Adipose tissue (tissue), 3 donors: Measurements from ENCODE around the gene RPL27. TPM values are rescaled to one million over a fixed set of nuclear protein-coding genes. Genes with fewer than 3 reads are reported as not detected.

Experiments used
- H3K27ac ChIP-seq: one replicate; pipeline ENCODE4 v1.5.1; 2013; ENCODE audit warnings: low read depth, low read length
- WGBS, 3 donors: extraction: QIAGEN DNeasy Blood & Tissue Kit; methylation state at CpG; one replicate each; pipeline ENCODE4 v1.1.7; 2013; 5-methylcytosine and 5-hydroxymethylcytosine counted together
- polyA plus RNA-seq, 3 donors: library from polyadenylated mRNA; stranded (reverse); fragments of 200-250 nt; gene quantifications; one replicate each; pipeline ENCODE4 v1.2.3, GENCODE V29; 2013
- donor health status: healthy with polysubstance abuse.
- donor health status: Bipolar disorder and iron deficiency.
- donor health status: healthy.

The RPL27 gene
- polyA plus RNA-seq, 3 donors = 1,783 to 4,377 (median 3,127) TPM

GRCh38 chr17:43031666-43032065, 33.4 kb downstream of the RPL27 start:
- 81 to 88% (median 83%) methylated on average over 3 of the region's 3 CpGs for WGBS, 3 donors
- no peak overlapping the region for H3K27ac ChIP-seq

- 57 to 63% (median 61%) methylated on average over 11 to 12 of the region's 12 CpGs for WGBS, 3 donors
- no peak overlapping the region for H3K27ac ChIP-seq
Observed at GRCh38 chr17:43033948-43034881, 36.0 kb downstream of the RPL27 start.

GRCh38 chr17:43034894-43035293, 36.7 kb downstream of the RPL27 start:
- no peak overlapping the region for H3K27ac ChIP-seq
- WGBS, 3 donors = 88 to 97% (median 88%) methylated on average over 3 of the region's 3 CpGs

- no peak overlapping the region for H3K27ac ChIP-seq
- 93 to 94% (median 93%) methylated on average over 2 of the region's 2 CpGs for WGBS, 3 donors
Observed at GRCh38 chr17:43039646-43040045, 41.4 kb downstream of the RPL27 start.

GRCh38 chr17:43040655-43041054, 42.4 kb downstream of the RPL27 start:
- 39 to 90% (median 77%) methylated on average over 2 of the region's 2 CpGs for WGBS, 3 donors
- H3K27ac ChIP-seq = no peak overlapping the region

GRCh38 chr17:43042025-43042628, 43.9 kb downstream of the RPL27 start:
- WGBS, 3 donors = 68 to 89% (median 75%) methylated on average over 5 of the region's 5 CpGs
- H3K27ac ChIP-seq = no peak overlapping the region

GRCh38 chr17:43043307-43043706, 45.1 kb downstream of the RPL27 start:
- no peak overlapping the region for H3K27ac ChIP-seq

- WGBS, 3 donors = 87 to 93% (median 90%) methylated on average over 4 of the region's 4 CpGs
- H3K27ac ChIP-seq = no peak overlapping the region
Observed at GRCh38 chr17:43044024-43044423, 45.8 kb downstream of the RPL27 start.

GRCh38 chr17:43051969-43052368, 53.8 kb downstream of the RPL27 start:
- WGBS, 3 donors = 92 to 100% (median 96%) methylated on average over 1 of the region's 1 CpG
- H3K27ac ChIP-seq = no peak overlapping the region

Other genes starting within 250 kb of the RPL27 start
- 100 to 1,000 TPM in 2 of 3 donors, 10 to 100 TPM in 1; 12.9 to 178 (median 156) TPM for gene RAMP2, start 237.2 kb upstream of the RPL27 start, polyA plus RNA-seq
- gene VPS25, start 225.0 kb upstream of the RPL27 start, polyA plus RNA-seq = 10 to 100 TPM; 52.3 to 64.8 (median 61.2) TPM
- under 1 TPM; 0.45 to 0.54 (median 0.46) TPM for gene WNK4, start 217.8 kb upstream of the RPL27 start, polyA plus RNA-seq
- 100 to 1,000 TPM; 110 to 134 (median 120) TPM for gene COA3, start 199.7 kb upstream of the RPL27 start, polyA plus RNA-seq
- 1 to 10 TPM in 1 of 3 donors, under 1 TPM in 2; 0.20 to 1.0 (median 0.54) TPM for gene CNTD1, start 199.6 kb upstream of the RPL27 start, polyA plus RNA-seq
- 10 to 100 TPM; 36.5 to 69.7 (median 66.2) TPM for gene BECN1, start 174.1 kb upstream of the RPL27 start, polyA plus RNA-seq
- gene PSME3, start 165.0 kb upstream of the RPL27 start, polyA plus RNA-seq = 10 to 100 TPM; 33.4 to 84.8 (median 60.7) TPM
- 1 to 10 TPM; 2.0 to 8.9 (median 3.1) TPM for gene AOC2, start 153.8 kb upstream of the RPL27 start, polyA plus RNA-seq
- 100 to 1,000 TPM in 2 of 3 donors, 10 to 100 TPM in 1; 59.7 to 515 (median 182) TPM for gene AOC3, start 147.2 kb upstream of the RPL27 start, polyA plus RNA-seq
- under 1 TPM in 2 of 3 donors, not detected in 1; 0.03 to 0.11 TPM for gene G6PC1, start 97.6 kb upstream of the RPL27 start, polyA plus RNA-seq
- 10 to 100 TPM; 32.9 to 39.9 (median 37.6) TPM for gene AARSD1, start 34.0 kb upstream of the RPL27 start, polyA plus RNA-seq
- 1 to 10 TPM in 1 of 3 donors, under 1 TPM in 2; 0.19 to 3.9 (median 0.40) TPM for gene PTGES3L, start 18.3 kb upstream of the RPL27 start, polyA plus RNA-seq
- 1 to 10 TPM; 4.3 to 5.6 (median 4.6) TPM for gene RUNDC1, start 17.9 kb upstream of the RPL27 start, polyA plus RNA-seq
- 10 to 100 TPM; 11.4 to 56.8 (median 34.1) TPM for gene IFI35, start 8.4 kb downstream of the RPL27 start, polyA plus RNA-seq
- gene VAT1, start 24.0 kb downstream of the RPL27 start, polyA plus RNA-seq = 100 to 1,000 TPM in 2 of 3 donors, 10 to 100 TPM in 1; 50.8 to 200 (median 118) TPM
- 1 to 10 TPM in 1 of 3 donors, under 1 TPM in 2; 0.22 to 1.8 (median 0.28) TPM for gene RND2, start 26.8 kb downstream of the RPL27 start, polyA plus RNA-seq
- 1 to 10 TPM; 1.0 to 3.6 (median 1.2) TPM for gene BRCA1, start 126.9 kb downstream of the RPL27 start, polyA plus RNA-seq
- gene NBR1, start 172.8 kb downstream of the RPL27 start, polyA plus RNA-seq = 10 to 100 TPM; 20.9 to 48.0 (median 30.2) TPM
- 1 to 10 TPM; 1.4 to 4.5 (median 3.6) TPM for gene TMEM106A, start 213.5 kb downstream of the RPL27 start, polyA plus RNA-seq
- gene CCDC200, start 230.2 kb downstream of the RPL27 start, polyA plus RNA-seq = 1 to 10 TPM in 1 of 3 donors, under 1 TPM in 1, not detected in 1; 0.10 to 2.5 TPM
- not detected for gene RNU2-1, start 235.6 kb downstream of the RPL27 start, polyA plus RNA-seq